GM19239 (cell line): ENCODE data around the gene CYBA.
A peak's percentile ranks its signal among the peaks of the same experiment; 100 is the strongest.

Source experiments
- DNase-seq: peaks from one replicate; pipeline ENCODE4 v3.0.0; 2011; ENCODE audit warnings: low spot score; ENCODE audit not compliant: insufficient read length
- FAIRE-seq: peaks from 2 replicates; lab custom pipeline; 2011; peaks lifted over from hg19 to GRCh38; lab: Jason Lieb, UNC

Gene CYBA

GRCh38 chr16:88650749-88651275 lies at the start of gene CYBA:
CYBA (minus strand) TSS chr16:88651053; CDS start chr16:88651013, 40 bp downstream.
- FAIRE-seq (no peak), DNase-seq (peak; percentile 97)

- DNase-seq (no peak), FAIRE-seq (no peak)
Observed at GRCh38 chr16:88700322-88700635, 49.4 kb upstream of the CYBA start.

GRCh38 chr16:88699180-88699579 lies 48.3 kb upstream of the CYBA start:
- FAIRE-seq, result no peak
- DNase-seq, result no peak

- no peak for FAIRE-seq
- no peak for DNase-seq
Observed at GRCh38 chr16:88698646-88699045, 47.8 kb upstream of the CYBA start.

- DNase-seq (no peak), FAIRE-seq (no peak)
Observed at GRCh38 chr16:88697831-88698615, 47.2 kb upstream of the CYBA start.

- no peak for DNase-seq
- FAIRE-seq, result no peak
Observed at GRCh38 chr16:88697116-88697830, 46.4 kb upstream of the CYBA start.

- FAIRE-seq (no peak), DNase-seq (no peak)
Observed at GRCh38 chr16:88696441-88696840, 45.6 kb upstream of the CYBA start.

- FAIRE-seq (no peak), DNase-seq (no peak)
Observed at GRCh38 chr16:88695753-88696152, 44.9 kb upstream of the CYBA start.

- DNase-seq (no peak), FAIRE-seq (no peak)
Observed at GRCh38 chr16:88695218-88695617, 44.4 kb upstream of the CYBA start.

- DNase-seq, result no peak
- no peak for FAIRE-seq
Observed at GRCh38 chr16:88694221-88695087, 43.6 kb upstream of the CYBA start.

GRCh38 chr16:88693420-88694177 lies 42.7 kb upstream of the CYBA start:
- FAIRE-seq (no peak), DNase-seq (no peak)

- FAIRE-seq (no peak), DNase-seq (no peak)
Observed at GRCh38 chr16:88692861-88693260, 42.0 kb upstream of the CYBA start.

GRCh38 chr16:88691924-88692560 lies 41.2 kb upstream of the CYBA start:
- FAIRE-seq, result no peak
- DNase-seq, result no peak

- no peak for FAIRE-seq
- no peak for DNase-seq
Observed at GRCh38 chr16:88691129-88691813, 40.4 kb upstream of the CYBA start.

- DNase-seq, result no peak
- FAIRE-seq, result no peak
Observed at GRCh38 chr16:88690341-88691128, 39.7 kb upstream of the CYBA start.

- DNase-seq, result no peak
- no peak for FAIRE-seq
Observed at GRCh38 chr16:88688013-88688778, 37.3 kb upstream of the CYBA start.

- FAIRE-seq (no peak), DNase-seq (no peak)
Observed at GRCh38 chr16:88687676-88688012, 36.8 kb upstream of the CYBA start.

- DNase-seq (no peak), FAIRE-seq (no peak)
Observed at GRCh38 chr16:88687254-88687576, 36.4 kb upstream of the CYBA start.
